ENCODE data around the gene GALNT10.

The GALNT10 gene

DNA sequence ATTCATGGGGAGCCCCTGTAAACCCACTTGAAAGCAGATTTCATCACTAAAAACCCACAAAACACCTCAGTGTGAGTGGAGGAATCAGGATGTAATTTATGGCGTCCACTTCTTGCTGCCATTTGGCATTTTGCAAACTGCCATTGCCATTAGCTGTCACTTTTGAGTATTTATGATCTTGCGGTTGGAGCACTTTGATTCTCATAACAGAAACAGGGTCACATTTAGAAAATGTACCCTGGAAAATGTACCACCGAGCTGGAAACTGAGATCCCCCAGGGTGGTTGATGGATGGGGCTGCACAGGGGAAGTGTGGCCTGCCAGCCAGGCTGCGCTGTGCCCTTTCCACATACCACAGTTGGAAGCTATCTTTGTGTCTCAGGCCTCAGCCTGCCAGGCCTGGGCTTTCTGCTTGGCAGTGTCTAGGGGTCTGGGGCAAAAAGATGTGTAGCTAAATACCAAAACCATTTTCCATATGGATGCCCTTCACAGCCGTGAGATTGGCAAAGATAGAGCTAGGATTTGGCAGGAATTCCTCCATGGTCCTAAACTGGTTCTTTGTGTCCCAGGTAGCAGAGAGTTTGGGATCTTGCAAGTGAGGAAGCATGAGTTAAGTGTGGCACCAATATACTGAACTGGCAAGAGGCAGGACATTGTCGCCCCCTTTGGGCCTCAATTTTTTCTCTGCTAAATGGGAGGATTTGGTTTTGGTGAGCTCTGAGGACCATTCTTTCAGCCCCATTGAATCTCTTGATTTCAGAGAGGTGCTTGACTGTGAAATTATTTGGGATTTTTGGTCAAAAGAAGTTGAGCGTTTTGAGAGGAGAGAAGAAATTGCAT, 46.2 kb downstream of the GALNT10 start:
- DNase-seq: no peak

DNA sequence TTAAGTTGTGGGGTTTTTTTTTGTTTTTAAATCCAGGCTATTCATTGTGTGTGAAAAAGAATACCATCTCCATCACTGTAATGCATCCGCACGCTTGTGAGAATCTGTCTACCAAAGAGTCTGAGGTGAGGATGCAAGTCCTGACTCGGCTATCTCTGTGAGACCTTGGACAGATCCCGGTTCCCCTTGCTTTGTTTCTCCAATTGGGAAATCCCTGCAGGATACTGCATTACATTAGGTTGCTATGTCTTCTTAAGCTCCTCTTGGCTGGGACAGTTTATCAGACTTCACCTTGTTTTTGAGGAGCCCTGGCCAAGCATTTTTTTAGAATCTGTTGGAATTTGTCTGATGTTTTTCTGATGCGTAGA, 46.8 kb downstream of the GALNT10 start:
- DNase-seq: no peak

GRCh38 chr5:154237946-154238345, 47.4 kb downstream of the GALNT10 start:
- DNase-seq: no peak

- no peak for DNase-seq
Observed at GRCh38 chr5:154238776-154239481, 48.4 kb downstream of the GALNT10 start.

DNA sequence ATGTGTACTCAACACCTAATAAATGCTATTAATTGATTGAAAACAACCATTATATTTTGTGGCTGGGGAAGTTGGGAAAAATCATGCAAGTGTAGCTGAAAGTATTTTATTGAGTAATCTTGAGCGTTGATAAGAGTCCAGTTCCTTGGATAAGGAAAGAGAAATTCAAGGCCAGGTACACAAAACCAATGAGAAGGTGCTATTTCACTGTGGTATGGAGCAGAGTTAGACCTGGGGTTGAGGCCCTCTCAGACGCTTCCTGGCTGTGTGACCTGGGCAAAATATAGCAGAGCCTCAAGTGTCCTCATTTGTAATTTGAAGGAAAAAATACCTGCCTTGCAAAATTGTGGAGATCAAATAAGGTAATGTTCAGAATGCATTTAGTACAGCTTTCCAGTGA, 50.1 kb downstream of the GALNT10 start:
- DNase-seq: no peak

DNA sequence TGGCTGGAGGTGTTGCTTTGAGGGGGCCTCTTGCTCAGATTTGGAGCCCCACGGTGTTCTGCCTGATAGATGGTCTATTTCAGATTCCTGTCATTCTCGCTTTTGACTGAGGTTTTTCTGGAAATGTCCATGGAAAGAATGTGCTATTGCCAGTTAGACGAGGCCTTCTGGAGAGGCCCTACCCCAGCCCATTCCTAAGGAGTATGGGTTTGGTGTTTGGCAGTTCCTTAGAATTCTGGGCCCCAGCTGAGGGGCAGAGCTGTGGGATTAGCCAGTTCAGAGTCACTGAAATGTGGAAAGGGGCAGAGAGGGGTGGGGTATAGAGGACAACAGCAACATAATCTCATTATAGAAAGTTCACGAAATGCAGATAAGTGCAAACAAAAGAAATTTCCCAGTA, 50.5 kb downstream of the GALNT10 start:
- DNase-seq: no peak

DNA sequence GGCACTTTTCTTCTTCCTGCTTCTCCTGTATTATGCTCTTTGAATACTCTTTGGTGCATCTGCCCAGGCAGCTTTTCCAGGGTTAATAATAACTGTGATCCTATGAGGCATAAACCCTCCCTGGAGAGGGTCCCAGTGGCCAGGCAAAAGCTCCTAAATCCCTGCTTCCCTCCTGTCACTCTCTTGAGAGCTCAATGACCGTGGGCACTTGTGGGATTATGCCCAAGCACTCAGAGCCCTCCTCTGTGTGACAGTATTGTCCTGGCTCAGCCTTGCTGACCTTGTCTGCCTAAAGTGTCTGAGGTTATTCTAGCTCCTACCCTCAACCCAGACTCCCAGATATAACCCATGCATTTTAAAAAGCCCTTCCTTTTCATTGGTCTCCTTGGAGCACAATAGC, 51.9 kb downstream of the GALNT10 start:
- DNase-seq: no peak

- DNase-seq: no peak
Observed at GRCh38 chr5:154242964-154243376, 52.4 kb downstream of the GALNT10 start.

- peak; percentile 36 for DNase-seq
Observed at GRCh38 chr5:154243736-154244135, 53.2 kb downstream of the GALNT10 start.

GRCh38 chr5:154244476-154244875, 53.9 kb downstream of the GALNT10 start:
- DNase-seq: no peak

DNA sequence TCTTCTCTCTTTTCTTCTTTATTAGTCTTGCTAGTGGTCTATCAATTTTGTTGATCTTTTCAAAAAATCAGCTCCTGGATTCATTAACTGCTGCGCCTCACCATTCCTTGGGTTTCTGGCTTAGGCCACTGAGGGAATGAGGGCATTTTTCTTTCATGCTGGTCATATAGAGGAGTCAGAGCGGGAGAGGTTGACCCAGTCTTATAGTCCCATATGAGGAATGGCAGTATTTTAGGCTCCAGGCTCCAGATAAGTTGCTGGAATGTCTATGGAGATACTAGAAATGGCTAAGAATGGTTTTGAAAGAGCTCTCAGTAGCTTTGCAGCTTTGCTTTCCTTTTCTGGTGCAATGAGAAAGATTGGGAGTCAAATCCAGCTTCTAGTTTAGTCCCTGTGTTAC, 58.2 kb downstream of the GALNT10 start:
- no peak for DNase-seq

- no peak for DNase-seq
Observed at GRCh38 chr5:154249826-154250225, 59.3 kb downstream of the GALNT10 start.

DNA sequence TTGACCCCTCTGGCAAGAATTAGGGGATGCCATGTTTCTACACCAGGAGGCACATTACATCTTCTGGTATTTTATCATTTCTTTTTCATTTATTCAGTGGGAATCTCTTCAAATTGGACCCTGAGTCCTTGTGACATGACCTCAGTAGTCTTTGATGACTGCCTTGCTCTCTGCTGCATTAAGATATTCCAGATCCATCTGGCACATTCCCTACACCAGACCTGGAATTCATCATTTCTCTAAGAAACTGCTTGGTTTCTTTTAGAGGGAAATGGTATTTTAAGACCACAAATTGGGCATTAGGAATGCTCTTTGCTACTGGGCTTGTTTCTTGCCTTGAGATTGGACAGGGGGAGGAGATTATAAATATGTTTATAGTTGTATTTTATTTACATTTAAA, 61.0 kb downstream of the GALNT10 start:
- no peak for DNase-seq

GRCh38 chr5:154253807-154254206, 63.3 kb downstream of the GALNT10 start:
- no peak for DNase-seq

DNA sequence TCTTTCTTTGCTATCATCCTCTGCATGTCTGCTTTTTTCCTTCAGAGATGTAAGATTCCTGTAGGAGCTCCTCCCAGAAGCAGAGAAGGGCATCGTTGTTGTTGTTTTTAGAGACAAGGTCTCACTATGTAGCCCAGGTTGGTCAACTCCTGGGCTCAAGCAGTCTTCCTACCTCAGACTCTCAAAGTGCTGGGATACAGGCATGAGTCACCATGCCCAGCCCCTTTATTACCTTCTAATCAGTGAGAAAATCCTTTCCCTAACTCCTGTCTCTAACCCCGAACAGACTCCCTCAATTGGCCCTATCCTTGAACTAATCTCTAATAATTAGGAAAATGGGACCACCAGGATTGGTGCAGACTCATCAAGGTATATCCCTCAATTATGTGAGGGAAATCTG, 64.4 kb downstream of the GALNT10 start:
- DNase-seq: no peak

GRCh38 chr5:154257046-154257445, 66.5 kb downstream of the GALNT10 start:
- no peak for DNase-seq

DNA sequence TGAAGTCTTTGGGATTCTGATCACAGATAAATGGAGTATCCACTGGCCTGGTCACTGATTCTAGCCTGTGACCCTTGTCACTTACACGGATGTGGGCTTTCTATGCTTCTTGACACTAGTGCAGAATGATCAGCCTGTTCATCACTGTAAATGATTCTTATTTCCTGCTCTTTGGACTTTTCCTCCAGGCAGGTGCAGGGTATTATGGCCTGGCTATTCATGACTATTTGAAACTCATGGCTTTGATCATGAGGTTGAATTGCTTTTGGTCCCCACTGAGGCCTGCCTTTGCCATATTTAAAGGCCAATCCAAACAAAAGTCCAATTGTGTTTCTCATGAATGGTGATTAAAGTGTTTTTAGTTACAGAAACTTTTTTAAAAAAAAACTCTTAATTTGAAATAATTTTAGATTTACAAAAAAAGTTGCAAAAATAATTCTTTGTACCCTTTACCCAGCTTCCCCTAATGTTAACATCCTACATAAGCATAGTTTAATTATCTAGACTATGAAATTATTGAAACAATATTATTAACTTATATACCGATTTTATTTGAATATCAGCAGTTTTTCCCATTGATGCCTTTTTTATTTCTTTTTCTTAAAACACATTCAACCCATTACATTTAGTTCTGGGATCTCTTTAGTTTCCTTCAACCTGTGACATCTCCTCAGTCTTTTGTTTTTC, 68.1 kb downstream of the GALNT10 start:
- DNase-seq: no peak

DNA sequence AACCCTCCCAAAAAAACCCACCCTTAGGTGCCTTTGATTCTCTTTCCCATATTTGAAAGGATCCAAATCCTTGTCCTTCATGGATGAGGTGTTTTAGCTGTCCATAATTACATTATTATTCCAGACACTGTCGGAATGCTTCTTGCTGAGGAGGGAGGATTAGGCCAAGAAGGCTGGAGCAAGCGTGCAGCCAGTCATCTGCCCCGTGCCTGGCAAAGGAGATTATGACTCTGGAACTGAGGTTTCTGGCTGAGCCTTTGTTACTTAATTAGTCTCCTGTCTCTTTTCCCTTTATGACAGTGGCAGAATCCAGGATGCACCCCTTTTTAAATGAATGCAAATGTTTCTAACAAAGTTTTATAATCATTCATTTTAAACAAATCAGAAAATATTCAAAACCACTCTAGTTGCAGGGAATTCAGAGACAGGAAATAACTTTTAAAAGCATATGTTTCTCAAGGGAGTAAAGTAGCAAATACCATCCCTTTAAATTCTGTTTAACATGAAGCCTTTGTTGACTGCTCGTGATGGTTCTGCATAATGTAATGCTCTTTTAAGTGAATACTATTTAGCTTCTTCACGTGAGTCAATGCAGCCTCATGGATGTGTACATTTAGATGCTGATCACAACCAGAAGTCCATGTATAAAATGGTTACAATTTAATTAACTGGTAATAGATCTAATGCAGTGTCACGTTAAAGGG, 69.8 kb downstream of the GALNT10 start:
- peak; percentile 51 for DNase-seq

DNA sequence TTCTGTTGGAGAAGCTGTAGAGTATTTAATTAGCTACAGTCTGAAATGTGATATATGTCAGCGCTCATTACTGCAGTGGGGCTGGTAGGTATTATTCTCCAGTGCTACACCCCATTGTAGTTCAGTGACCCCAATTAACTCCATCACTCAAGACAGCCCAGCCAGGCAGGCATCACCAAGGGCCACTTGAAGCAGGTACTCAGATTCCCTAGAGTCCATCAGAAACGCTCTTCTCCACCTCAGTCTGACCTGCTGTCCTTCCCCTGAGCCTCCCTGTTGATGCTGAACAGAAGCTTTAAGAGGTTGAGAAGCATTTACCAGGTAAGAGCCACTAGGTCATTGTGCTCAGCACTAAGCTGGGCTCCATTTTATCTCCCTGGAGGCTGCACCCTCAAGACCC, 71.8 kb downstream of the GALNT10 start:
- DNase-seq: no peak

GRCh38 chr5:154264549-154265196, 74.1 kb downstream of the GALNT10 start:
- DNase-seq: no peak

DNA sequence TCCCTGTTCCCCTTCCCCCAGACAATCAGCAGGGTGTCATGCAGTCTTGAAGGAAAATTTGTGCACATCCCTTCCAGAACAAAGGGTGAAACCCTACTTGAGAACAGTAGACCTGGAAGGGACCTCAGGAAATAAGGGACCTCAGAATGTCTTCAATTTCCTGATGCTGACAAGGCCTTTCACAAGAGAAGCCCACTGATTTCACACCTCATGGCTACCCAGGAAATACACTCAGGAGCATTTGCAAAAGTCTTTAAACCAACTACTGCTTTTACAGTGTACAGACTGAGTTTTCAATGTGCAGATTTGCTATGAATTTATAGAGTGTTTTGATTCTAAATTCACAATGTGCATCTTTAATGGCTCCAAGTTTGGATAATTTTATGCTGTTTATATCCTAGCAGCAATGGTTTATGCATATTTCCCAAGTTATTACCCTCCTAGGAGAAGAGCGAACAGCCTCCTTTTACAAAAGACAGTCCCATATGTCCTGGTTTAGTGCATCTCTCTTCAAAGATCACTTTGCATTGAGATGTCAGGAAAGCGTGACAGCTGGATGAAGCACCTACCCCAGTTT, 74.8 kb downstream of the GALNT10 start:
- DNase-seq: no peak

- DNase-seq: no peak
Observed at GRCh38 chr5:154267516-154267915, 77.0 kb downstream of the GALNT10 start.
